WTC11 (cell line): Measurements from ENCODE around the gene ATP2B1. TPM values are rescaled to one million over a fixed set of nuclear protein-coding genes. Genes with fewer than 3 reads are reported as not detected.
A peak's percentile ranks its signal among the peaks of the same experiment; 100 is the strongest.

Experiments
- ATAC-seq: fragments of 200-7000 bp; cut with Tn5 transposase; 2 replicates; pipeline ENCODE4 v1.10.0; 2021; ENCODE audit warnings: mild to moderate bottlenecking, moderate library complexity
- CTCF ChIA-PET: fragments of 300-600 bp; sonication (Branson Sonifier 250); formaldehyde crosslinking; loops from one replicate; lab custom pipeline; 2021; ENCODE audit warnings: antibody characterized with exemption; lab: Charles Lee
- POLR2A ChIA-PET: fragments of 350-600 bp; sonication (Branson Sonifier 250); formaldehyde crosslinking; loops from one replicate; lab custom pipeline; 2021; ENCODE audit warnings: antibody characterized with exemption; lab: Charles Lee
- DNase-seq: peaks from one replicate; pipeline ENCODE4 v3.0.0; 2021; ENCODE audit warnings: low spot score
- H3K27ac Mint-ChIP-seq: 2 replicates; pipeline ENCODE4 v1.8.0; 2021; ENCODE audit warnings: mixed read lengths
- H3K27me3 Mint-ChIP-seq: 2 replicates; pipeline ENCODE4 v1.8.0; 2021; ENCODE audit warnings: low read depth, mild to moderate bottlenecking, moderate library complexity, mixed read lengths
- H3K36me3 Mint-ChIP-seq: 2 replicates; pipeline ENCODE4 v1.8.0; 2021; ENCODE audit warnings: mixed read lengths
- H3K4me1 Mint-ChIP-seq: 2 replicates; pipeline ENCODE4 v1.8.0; 2022; ENCODE audit warnings: mixed read lengths
- H3K4me3 Mint-ChIP-seq: 2 replicates; pipeline ENCODE4 v1.8.0; 2021; ENCODE audit warnings: mild to moderate bottlenecking, moderate library complexity, mixed read lengths
- H3K9me3 Mint-ChIP-seq: 2 replicates; pipeline ENCODE4 v1.8.0; 2021; ENCODE audit warnings: mixed read lengths
- EMX1 ChIP-seq: fragments of 250-450 bp; sonication (Bioruptor Pico); IDR thresholded peaks from 2 replicates; pipeline ENCODE4 v1.8.0; 2021; ENCODE audit warnings: mild to moderate bottlenecking
- ERG ChIP-seq: fragments of 250-450 bp; sonication (Bioruptor Pico); IDR thresholded peaks from 2 replicates; pipeline ENCODE4 v1.8.0; 2021; ENCODE audit warnings: mild to moderate bottlenecking
- ESRRA ChIP-seq: sonication (generic); formaldehyde crosslinking; IDR thresholded peaks from 2 replicates; pipeline ENCODE4 v1.8.1; 2022; ENCODE audit warnings: mild to moderate bottlenecking, missing genetic modification reagents, borderline replicate concordance
- ETV6 ChIP-seq: sonication (generic); formaldehyde crosslinking; IDR thresholded peaks from 2 replicates; pipeline ENCODE4 v1.8.1; 2022; ENCODE audit warnings: mild to moderate bottlenecking, missing genetic modification reagents
- FOXK1 ChIP-seq: sonication (generic); formaldehyde crosslinking; IDR thresholded peaks from 2 replicates; pipeline ENCODE4 v1.8.0; 2022; ENCODE audit warnings: mild to moderate bottlenecking, moderate library complexity, missing genetic modification reagents
- GRHL2 ChIP-seq: fragments of 250-450 bp; sonication (Bioruptor Pico); IDR thresholded peaks from 2 replicates; pipeline ENCODE4 v1.8.0; 2022; ENCODE audit warnings: mild to moderate bottlenecking, moderate library complexity; ENCODE audit not compliant: insufficient replicate concordance, severe bottlenecking
- HMGA2 ChIP-seq: fragments of 250-450 bp; sonication (Bioruptor Pico); IDR thresholded peaks from 2 replicates; pipeline ENCODE4 v1.4.0; 2021; ENCODE audit warnings: mild to moderate bottlenecking, moderate library complexity
- HMGXB4 ChIP-seq: sonication (generic); formaldehyde crosslinking; IDR thresholded peaks from 2 replicates; pipeline ENCODE4 v1.8.1; 2023; ENCODE audit warnings: mild to moderate bottlenecking, moderate library complexity, missing genetic modification reagents
- IRF2 ChIP-seq: sonication (generic); formaldehyde crosslinking; IDR thresholded peaks from 2 replicates; pipeline ENCODE4 v1.8.0; 2022; ENCODE audit warnings: low read depth, missing genetic modification reagents, borderline replicate concordance
- JAZF1 ChIP-seq: fragments of 250-450 bp; sonication (Bioruptor Pico); IDR thresholded peaks from 2 replicates; pipeline ENCODE4 v1.9.0; 2021; ENCODE audit warnings: moderate library complexity, mild to moderate bottlenecking, inconsistent platforms
- JUN ChIP-seq: sonication (generic); formaldehyde crosslinking; IDR thresholded peaks from 2 replicates; pipeline ENCODE4 v1.8.0; 2023; ENCODE audit warnings: mild to moderate bottlenecking, missing genetic modification reagents
- NFE2L1 ChIP-seq: sonication (generic); formaldehyde crosslinking; IDR thresholded peaks from 2 replicates; pipeline ENCODE4 v1.8.1; 2023; ENCODE audit warnings: missing genetic modification reagents
- NR2C2 ChIP-seq: sonication (generic); formaldehyde crosslinking; IDR thresholded peaks from 2 replicates; pipeline ENCODE4 v1.8.0; 2022; ENCODE audit warnings: mild to moderate bottlenecking, missing genetic modification reagents
- OVOL2 ChIP-seq: fragments of 250-450 bp; sonication (Bioruptor Pico); IDR thresholded peaks from 2 replicates; pipeline ENCODE4 v1.9.0; 2021; ENCODE audit warnings: mild to moderate bottlenecking, borderline replicate concordance
- PRRX2 ChIP-seq: fragments of 250-450 bp; sonication (Bioruptor Pico); IDR thresholded peaks from 2 replicates; pipeline ENCODE4 v1.8.0; 2021; ENCODE audit warnings: mild to moderate bottlenecking
- RELA ChIP-seq: sonication (generic); formaldehyde crosslinking; IDR thresholded peaks from 2 replicates; pipeline ENCODE4 v1.8.1; 2022; ENCODE audit warnings: missing genetic modification reagents, mild to moderate bottlenecking, borderline replicate concordance
- TEAD1 ChIP-seq: sonication (generic); formaldehyde crosslinking; IDR thresholded peaks from 2 replicates; pipeline ENCODE4 v1.8.0; 2022; ENCODE audit warnings: mild to moderate bottlenecking, missing genetic modification reagents
- TP53 ChIP-seq: sonication (generic); formaldehyde crosslinking; IDR thresholded peaks from 2 replicates; pipeline ENCODE4 v1.8.1; 2023; ENCODE audit warnings: mild to moderate bottlenecking, missing genetic modification reagents
- USF1 ChIP-seq: sonication (generic); formaldehyde crosslinking; IDR thresholded peaks from 2 replicates; pipeline ENCODE4 v1.8.0; 2022; ENCODE audit warnings: mild to moderate bottlenecking, missing genetic modification reagents
- ZNF138 ChIP-seq: sonication (generic); formaldehyde crosslinking; conservative IDR thresholded peaks from 2 replicates; pipeline ENCODE4 v1.8.1; 2022; ENCODE audit warnings: mild to moderate bottlenecking, moderate library complexity, missing genetic modification reagents
- ZNF219 ChIP-seq: sonication (generic); formaldehyde crosslinking; IDR thresholded peaks from 2 replicates; pipeline ENCODE4 v1.8.0; 2023; ENCODE audit warnings: missing genetic modification reagents, mild to moderate bottlenecking, borderline replicate concordance
- ZNF232 ChIP-seq: sonication (generic); formaldehyde crosslinking; IDR thresholded peaks from 2 replicates; pipeline ENCODE4 v1.8.0; 2022; ENCODE audit warnings: mild to moderate bottlenecking, missing genetic modification reagents
- ZNF317 ChIP-seq: sonication (generic); formaldehyde crosslinking; IDR thresholded peaks from 2 replicates; pipeline ENCODE4 v1.8.1; 2023; ENCODE audit warnings: low read depth, mild to moderate bottlenecking, moderate library complexity, missing genetic modification reagents, borderline replicate concordance
- ZNF396 ChIP-seq: fragments of 250-450 bp; sonication (Bioruptor Pico); IDR thresholded peaks from 2 replicates; pipeline ENCODE4 v1.8.0; 2021; ENCODE audit warnings: mild to moderate bottlenecking, moderate library complexity, borderline replicate concordance
- total RNA-seq: library from RNA; stranded (reverse); gene quantifications from 3 replicates; pipeline ENCODE4 v1.2.3, GENCODE V29; 2021
- TF ChIP-seq, protein P1 (sequence below): sonication (generic); formaldehyde crosslinking; IDR thresholded peaks from 2 replicates; pipeline ENCODE4 v1.8.1; 2022; ENCODE audit warnings: low read depth, mild to moderate bottlenecking, moderate library complexity, missing genetic modification reagents, borderline replicate concordance
- TF ChIP-seq, protein P2 (sequence below): sonication (generic); formaldehyde crosslinking; conservative IDR thresholded peaks from 2 replicates; pipeline ENCODE4 v1.8.1; 2023; ENCODE audit warnings: mild to moderate bottlenecking, low read depth, missing genetic modification reagents, moderate library complexity

The ATP2B1 gene
- total RNA-seq, 1 experiment from 2014 or later: 31.7 TPM

- TF ChIP-seq, protein P1, sequence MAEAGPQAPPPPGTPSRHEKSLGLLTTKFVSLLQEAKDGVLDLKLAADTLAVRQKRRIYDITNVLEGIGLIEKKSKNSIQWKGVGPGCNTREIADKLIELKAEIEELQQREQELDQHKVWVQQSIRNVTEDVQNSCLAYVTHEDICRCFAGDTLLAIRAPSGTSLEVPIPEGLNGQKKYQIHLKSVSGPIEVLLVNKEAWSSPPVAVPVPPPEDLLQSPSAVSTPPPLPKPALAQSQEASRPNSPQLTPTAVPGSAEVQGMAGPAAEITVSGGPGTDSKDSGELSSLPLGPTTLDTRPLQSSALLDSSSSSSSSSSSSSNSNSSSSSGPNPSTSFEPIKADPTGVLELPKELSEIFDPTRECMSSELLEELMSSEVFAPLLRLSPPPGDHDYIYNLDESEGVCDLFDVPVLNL (CRISPR knock-in tag): no peak
- TF ChIP-seq HMGXB4 (CRISPR knock-in tag): no peak
- no peak for TF ChIP-seq ETV6
- TF ChIP-seq RELA (CRISPR knock-in tag): no peak
- no peak for TF ChIP-seq HMGA2 (CRISPR knock-in tag)
- no peak for TF ChIP-seq ZNF396 (CRISPR knock-in tag)
- TF ChIP-seq ZNF232: no peak
- TF ChIP-seq OVOL2 (CRISPR knock-in tag): no peak
- TF ChIP-seq JUN (CRISPR knock-in tag): no peak
- TF ChIP-seq TEAD1 (CRISPR knock-in tag): no peak
- TF ChIP-seq JAZF1 (CRISPR knock-in tag): no peak
- TF ChIP-seq FOXK1 (CRISPR knock-in tag): no peak
- no peaks in the 10 kb centered on the region for H3K36me3 Mint-ChIP-seq
- no peak for ATAC-seq
- ChIA-PET POLR2A (interaction anchor here (0.6 kb wide), 1 partner anchor 37 kb away, joined by 5 read pairs; no protein-coding TSS in a partner anchor), CTCF (no interaction called here)
- H3K9me3 Mint-ChIP-seq: no peaks in the 10 kb centered on the region
- no peak overlapping the region for H3K27ac Mint-ChIP-seq
- no peak for DNase-seq
- no peaks in the 10 kb centered on the region for H3K27me3 Mint-ChIP-seq
- H3K4me3 Mint-ChIP-seq: no peak overlapping the region
- H3K4me1 Mint-ChIP-seq: peaks cover 14% of the 10 kb centered on the region
These were observed 36.1 kb downstream of the ATP2B1 start for GRCh38 chr12:89672589-89672979.

GRCh38 chr12:89671469-89671868 is 37.2 kb downstream of the ATP2B1 start:
- POLR2A ChIA-PET: no interaction called here
- H3K27me3 Mint-ChIP-seq: no peaks in the 10 kb centered on the region
- H3K4me1 Mint-ChIP-seq: peaks cover 10% of the 10 kb centered on the region
- no peak for DNase-seq
- no peaks in the 10 kb centered on the region for H3K36me3 Mint-ChIP-seq
- no peak overlapping the region for H3K27ac Mint-ChIP-seq
- no peaks in the 10 kb centered on the region for H3K9me3 Mint-ChIP-seq
- ATAC-seq: peak; percentile 78
- TF ChIP-seq FOXK1 (CRISPR knock-in tag) (no peak), NFE2L1 (CRISPR knock-in tag) (no peak), JAZF1 (CRISPR knock-in tag) (no peak), EMX1 (CRISPR knock-in tag) (no peak), ZNF219 (CRISPR knock-in tag) (no peak), PRRX2 (no peak), ZNF317 (no peak), OVOL2 (CRISPR knock-in tag) (no peak), ERG (no peak), GRHL2 (CRISPR knock-in tag) (no peak), IRF2 (CRISPR knock-in tag) (no peak), ZNF138 (no peak), ESRRA (CRISPR knock-in tag) (no peak), USF1 (no peak), NR2C2 (CRISPR knock-in tag) (no peak), TP53 (CRISPR knock-in tag) (no peak)
- TF ChIP-seq, protein P2, sequence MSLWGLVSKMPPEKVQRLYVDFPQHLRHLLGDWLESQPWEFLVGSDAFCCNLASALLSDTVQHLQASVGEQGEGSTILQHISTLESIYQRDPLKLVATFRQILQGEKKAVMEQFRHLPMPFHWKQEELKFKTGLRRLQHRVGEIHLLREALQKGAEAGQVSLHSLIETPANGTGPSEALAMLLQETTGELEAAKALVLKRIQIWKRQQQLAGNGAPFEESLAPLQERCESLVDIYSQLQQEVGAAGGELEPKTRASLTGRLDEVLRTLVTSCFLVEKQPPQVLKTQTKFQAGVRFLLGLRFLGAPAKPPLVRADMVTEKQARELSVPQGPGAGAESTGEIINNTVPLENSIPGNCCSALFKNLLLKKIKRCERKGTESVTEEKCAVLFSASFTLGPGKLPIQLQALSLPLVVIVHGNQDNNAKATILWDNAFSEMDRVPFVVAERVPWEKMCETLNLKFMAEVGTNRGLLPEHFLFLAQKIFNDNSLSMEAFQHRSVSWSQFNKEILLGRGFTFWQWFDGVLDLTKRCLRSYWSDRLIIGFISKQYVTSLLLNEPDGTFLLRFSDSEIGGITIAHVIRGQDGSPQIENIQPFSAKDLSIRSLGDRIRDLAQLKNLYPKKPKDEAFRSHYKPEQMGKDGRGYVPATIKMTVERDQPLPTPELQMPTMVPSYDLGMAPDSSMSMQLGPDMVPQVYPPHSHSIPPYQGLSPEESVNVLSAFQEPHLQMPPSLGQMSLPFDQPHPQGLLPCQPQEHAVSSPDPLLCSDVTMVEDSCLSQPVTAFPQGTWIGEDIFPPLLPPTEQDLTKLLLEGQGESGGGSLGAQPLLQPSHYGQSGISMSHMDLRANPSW (CRISPR knock-in tag): no peak
- TF ChIP-seq, protein P1 (CRISPR knock-in tag): no peak
- no peak overlapping the region for H3K4me3 Mint-ChIP-seq
- CTCF ChIA-PET: no interaction called here
